ENCODE measurements around the gene ATOH8.

ATOH8 gene

DNA sequence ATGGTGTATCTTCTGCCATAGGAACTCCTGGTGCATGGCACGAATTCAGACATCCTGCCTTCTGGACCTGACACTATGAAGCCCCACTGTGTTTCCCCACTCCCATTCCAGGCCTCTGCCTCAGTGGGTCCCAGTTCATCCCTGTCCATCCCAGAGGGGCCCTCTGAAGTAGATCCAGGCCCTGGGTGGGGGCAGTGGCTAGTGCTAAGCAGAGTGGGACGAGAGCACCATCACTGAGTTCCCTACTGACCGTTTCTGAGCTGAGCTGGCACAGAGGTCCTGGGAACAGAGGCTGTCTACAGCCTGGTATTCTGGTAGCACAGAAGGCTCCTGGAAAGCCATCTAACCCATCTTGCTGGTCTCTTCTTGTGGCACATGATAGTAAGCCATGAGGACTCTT is 54.0 kb downstream of the ATOH8 start:
- TF ChIP-seq, protein P1, sequence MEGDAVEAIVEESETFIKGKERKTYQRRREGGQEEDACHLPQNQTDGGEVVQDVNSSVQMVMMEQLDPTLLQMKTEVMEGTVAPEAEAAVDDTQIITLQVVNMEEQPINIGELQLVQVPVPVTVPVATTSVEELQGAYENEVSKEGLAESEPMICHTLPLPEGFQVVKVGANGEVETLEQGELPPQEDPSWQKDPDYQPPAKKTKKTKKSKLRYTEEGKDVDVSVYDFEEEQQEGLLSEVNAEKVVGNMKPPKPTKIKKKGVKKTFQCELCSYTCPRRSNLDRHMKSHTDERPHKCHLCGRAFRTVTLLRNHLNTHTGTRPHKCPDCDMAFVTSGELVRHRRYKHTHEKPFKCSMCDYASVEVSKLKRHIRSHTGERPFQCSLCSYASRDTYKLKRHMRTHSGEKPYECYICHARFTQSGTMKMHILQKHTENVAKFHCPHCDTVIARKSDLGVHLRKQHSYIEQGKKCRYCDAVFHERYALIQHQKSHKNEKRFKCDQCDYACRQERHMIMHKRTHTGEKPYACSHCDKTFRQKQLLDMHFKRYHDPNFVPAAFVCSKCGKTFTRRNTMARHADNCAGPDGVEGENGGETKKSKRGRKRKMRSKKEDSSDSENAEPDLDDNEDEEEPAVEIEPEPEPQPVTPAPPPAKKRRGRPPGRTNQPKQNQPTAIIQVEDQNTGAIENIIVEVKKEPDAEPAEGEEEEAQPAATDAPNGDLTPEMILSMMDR (IDR thresholded peaks at IDR 0.05; ENCODE audit: low read depth, low read length, missing control alignments): no peak
- DNase-seq (ENCODE audit: low read depth): no peak
- no peak overlapping the region for H3K4me3 ChIP-seq (ENCODE audit: low read depth, low read length)

DNA sequence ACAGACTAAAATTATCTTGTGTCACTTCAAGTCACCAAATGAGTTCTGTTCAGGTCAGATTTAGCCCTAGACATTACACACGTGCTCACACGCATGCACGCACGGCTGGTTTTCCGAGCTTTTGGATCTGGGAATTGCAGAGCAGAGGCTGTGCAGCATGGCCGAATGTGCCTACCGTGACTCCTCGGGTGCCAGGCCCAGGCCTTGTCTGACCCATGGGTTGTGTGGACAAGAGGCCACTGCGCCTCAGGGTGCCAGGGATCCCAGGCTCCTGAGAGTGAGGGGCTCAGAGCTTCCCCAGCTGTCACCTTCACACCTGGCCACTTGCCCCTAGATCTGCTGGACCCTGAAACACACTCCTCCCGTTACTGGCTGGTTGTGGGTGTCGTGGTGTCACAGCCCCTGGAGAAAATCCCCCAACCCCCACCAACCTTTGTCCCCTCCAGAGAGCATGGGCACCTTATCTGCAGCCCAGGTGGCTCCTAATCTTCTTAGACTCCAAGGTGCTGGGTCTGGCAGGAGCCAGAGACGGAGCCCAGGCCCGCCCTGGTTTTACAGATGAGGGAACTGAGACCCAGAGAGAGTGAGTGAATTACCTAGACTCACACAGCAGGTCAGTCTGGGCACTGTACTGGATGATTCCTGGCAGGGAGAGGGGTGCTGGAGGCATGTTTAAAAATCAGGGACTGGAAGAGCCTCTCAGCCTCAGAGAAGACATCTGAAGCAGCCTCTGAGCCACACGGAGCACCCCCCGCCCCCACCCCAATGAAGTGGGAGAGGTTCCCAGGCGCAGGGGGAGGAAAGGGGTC is 56.8 kb downstream of the ATOH8 start:
- DNase-seq (ENCODE audit: low read depth): no peak
- TF ChIP-seq, protein P1 (IDR thresholded peaks at IDR 0.05; ENCODE audit: low read depth, low read length, missing control alignments): no peak
- no peak overlapping the region for H3K4me3 ChIP-seq (ENCODE audit: low read depth, low read length)

DNA sequence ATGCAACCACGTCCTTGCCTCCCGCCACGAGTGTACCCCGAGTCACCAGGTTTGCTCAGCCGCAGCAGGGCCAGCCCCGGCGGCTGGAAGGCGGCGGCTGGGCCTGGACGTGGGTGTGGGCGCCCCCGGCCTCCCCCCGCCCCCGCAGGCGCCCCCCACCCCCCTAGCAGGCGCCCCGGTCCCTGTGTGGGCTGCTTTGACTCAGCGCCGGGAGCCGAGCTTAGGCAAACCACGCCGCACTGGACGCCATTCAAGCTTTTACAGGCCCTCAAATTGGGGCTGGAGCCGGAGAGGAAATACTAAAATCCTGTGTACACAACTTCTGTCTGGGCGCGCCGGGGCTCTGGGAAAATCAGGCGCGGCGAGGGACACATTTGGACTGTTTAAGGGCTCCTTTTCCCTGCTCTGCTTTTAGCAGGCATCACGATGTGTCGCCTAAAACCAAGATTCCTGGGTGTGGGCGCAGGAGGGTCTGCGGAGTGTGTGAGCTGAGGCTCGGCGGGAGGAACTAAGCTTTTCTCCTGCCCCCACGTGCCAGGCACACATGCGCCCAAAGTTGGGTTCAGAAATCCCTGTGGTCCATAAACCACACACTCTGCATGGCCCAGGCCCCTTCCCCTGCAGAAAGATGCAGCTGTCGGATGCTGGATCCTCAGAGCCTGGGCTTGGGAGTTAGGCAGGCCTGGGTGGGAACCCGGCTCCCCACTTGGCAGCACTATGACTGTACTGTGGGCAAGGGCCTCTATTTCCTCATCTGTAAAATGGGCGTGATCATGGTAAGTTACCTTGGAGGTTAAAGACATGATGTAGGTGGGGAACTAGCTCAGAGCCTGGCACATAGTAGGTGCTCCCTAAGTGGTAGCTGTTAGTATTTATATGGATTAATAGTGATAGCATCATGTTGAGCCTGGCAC is 57.6 kb downstream of the ATOH8 start:
- no peak overlapping the region for H3K4me3 ChIP-seq (ENCODE audit: low read depth, low read length)
- TF ChIP-seq, protein P1 (IDR thresholded peaks at IDR 0.05; ENCODE audit: low read depth, low read length, missing control alignments): no peak
- DNase-seq (ENCODE audit: low read depth): no peak

DNA sequence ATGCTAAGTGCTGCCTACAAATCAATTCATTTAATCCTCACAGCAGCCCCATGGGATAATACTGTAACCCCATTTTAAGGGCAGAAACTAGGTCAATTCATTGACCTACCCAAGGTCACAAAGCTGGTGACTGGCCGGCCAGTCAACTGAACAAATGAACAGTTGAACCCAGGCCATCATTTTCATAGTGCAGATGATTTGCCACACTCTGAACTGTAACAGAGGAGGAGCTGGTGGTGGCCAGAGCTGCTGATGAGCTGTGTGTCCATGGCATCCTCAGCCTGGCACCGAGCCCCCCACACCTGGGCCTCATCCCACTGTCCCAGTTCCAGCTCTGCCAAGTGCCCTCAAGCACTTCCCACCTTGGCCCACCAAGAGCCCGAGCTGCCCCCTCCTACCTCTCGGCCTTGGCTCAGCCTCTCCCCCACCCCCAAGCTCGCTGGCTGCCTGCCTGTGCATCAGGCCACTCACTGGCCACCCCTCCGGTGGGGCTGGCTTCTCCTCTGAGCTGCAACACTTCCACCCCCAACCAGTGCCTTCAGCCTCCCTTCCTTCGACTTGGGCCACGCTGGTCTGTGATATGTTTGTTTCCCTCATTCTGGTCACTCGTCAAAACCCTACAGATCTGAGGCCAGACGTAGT is 58.4 kb downstream of the ATOH8 start:
- TF ChIP-seq, protein P1 (IDR thresholded peaks at IDR 0.05; ENCODE audit: low read depth, low read length, missing control alignments): no peak
- no peak overlapping the region for H3K4me3 ChIP-seq (ENCODE audit: low read depth, low read length)
- no peak for DNase-seq (ENCODE audit: low read depth)

DNA sequence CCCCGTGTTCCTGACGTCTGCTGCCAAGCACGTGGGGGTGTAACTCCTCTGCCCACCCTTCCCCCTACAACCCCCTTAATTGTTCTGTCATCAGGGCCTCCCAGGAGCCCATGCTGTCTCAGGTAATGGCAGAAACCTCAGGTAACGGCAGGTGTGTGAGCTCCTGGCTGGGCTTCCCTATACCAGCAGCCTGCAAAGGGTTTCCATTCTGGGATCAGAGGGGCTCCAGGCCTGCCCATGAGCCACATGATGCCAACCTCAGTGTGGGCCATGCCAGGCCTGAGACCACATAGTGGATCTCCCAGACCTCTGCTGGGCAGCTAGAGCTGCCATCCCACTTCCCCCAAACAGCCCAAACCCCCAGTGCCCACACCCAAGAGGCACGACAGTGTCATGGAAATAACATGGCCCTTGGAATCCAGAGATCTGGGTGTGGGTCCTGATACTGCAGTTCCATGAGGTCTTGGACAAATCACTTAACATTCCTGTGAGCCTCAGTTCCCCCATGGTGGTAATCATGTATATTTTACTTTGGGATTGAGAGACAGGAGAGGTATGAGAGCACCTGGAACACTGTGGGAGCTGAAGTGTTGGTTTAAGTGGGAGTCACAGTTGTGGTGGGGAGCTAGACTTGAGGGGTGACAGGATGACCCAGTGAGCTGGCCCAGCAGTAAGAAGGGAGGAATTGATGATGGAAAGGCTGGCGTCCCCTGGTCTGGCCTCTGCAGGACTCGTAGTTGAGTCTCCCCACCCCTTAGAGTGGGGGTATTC is 59.6 kb downstream of the ATOH8 start:
- TF ChIP-seq, protein P1 (IDR thresholded peaks at IDR 0.05; ENCODE audit: low read depth, low read length, missing control alignments): no peak
- no peak for DNase-seq (ENCODE audit: low read depth)
- H3K4me3 ChIP-seq (ENCODE audit: low read depth, low read length): no peak overlapping the region

All from GM12864 (cell line).